Left renal cortex interstitium (tissue), 4 donors: ENCODE data around the gene ADIPOR1. TPM values are rescaled to one million over a fixed set of nuclear protein-coding genes. Genes with fewer than 3 reads are reported as not detected.
"Not testable (repeated sequence)": the region's sequence is repeated elsewhere in the genome, so short reads cannot be mapped to it uniquely, and the experiment has no call there.

ENCODE experiments used
- DNase-seq, 4 donors: peaks; one replicate each; pipeline ENCODE4 v3.0.0-alpha.2; 2013; ENCODE audit warnings: low read depth in 4 of 4, low spot score in 2 of 4, missing footprints in 1 of 4
- polyA plus RNA-seq, 4 donors: library from polyadenylated mRNA; unstranded; fragments of 120-200 nt; gene quantifications; one replicate each; pipeline ENCODE4 v1.2.1, GENCODE V29; 2013; ENCODE audit not compliant: insufficient read length in 4 of 4

Gene ADIPOR1
- polyA plus RNA-seq, 4 donors = 73.9 to 83.5 (median 78.4) TPM

DNA sequence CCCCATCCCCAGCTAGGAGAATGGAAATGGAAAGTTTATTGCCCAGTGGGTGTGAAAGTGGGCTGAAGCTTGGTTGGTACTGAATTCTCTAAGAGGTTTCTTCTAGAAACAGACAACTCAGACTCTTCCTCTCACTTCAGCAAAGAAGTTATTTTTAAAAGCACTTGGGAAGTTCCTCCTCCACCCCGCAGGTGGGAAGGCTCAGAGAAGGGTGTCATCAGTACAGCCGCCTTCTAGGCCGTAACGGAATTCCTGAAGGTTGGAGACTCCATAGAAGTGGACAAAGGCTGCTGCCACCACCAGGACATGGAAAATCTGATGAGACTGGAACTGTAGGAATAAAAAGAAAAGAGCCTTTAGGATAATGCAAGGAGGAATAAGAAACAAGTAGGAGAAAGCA, 16.7 kb downstream of the ADIPOR1 start:
- no peak for DNase-seq

DNA sequence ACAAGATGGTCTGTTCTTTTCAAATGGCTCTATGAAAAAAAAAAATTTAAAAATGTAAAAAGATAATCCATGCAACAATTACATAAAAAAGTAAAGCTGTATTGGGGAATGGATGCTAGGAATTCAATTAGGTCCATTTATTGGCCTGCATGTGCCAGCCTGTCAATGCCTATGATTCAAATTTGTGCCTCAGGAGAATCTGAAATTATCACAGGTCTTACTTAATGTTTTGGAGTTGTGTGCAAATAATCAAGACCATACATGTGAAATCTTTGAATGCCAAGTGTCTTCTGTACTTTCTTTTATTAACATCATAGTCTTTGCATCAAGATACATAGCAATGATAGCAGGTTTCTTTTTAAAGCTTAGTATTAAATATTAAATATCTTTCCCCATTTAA, 17.6 kb downstream of the ADIPOR1 start:
- DNase-seq = no peak

DNA sequence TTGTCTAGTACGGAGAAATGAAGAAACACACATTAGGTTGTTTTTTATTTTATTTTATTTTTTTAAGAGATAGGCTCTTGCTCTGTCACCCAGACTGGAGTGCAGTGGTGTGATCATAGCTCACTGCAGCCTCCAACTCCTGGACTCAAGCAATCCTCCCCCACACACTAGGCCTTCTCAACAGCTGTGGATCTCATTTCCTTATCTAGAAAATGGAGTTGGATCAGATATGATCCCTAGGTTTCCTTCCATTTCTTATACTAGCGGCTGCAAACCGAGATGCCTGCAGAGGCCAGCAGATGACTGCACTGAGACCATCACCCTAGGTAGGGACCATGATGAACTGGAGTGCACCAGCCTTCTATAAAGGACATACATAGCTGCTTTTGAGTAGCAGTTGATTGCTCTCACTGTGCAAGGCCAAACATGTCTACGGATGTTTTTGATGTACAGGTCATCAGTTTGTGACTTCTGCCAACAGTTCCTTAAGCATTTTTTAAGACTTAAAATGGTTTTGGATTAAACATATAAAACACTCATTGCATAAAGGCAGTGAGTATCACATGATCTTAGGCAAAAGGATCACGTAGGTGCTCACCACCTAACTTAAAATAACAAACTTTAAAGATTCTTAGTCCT, 19.7 kb downstream of the ADIPOR1 start:
- no peak for DNase-seq

DNA sequence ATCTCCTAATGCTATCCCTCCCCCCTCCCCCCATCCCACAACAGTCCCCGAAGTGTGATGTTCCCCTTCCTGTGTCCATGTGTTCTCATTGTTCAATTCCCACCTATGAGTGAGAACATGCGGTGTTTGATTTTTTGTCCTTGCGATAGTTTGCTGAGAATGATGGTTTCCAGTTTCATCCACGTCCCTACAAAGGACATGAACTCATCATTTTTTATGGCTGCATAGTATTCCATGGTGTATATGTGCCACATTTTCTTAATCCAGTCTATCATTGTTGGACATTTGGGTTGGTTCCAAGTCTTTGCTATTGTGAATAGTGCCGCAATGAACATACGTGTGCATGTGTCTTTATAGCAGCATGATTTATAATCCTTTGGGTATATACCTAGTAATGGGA, 21.7 kb downstream of the ADIPOR1 start:
- DNase-seq = not testable (repeated sequence)

DNA sequence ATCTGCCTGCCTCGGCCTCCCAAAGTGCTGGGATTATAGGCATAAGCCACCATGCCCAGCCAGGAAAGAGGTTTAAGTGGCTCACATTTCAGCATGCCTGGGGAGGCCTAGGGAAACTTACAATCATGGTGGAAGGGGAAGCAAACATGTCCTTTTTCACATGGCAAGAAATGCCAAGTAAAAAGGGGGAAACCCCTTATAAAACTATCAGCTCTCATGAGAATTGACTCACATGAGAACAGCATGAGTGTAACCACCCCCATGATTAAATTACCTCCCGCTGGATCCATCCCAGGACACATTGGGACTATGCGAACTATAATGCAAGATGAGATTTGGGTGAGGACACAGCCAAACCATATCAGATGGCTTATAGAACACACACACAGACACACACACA, 22.3 kb downstream of the ADIPOR1 start:
- no peak for DNase-seq

DNA sequence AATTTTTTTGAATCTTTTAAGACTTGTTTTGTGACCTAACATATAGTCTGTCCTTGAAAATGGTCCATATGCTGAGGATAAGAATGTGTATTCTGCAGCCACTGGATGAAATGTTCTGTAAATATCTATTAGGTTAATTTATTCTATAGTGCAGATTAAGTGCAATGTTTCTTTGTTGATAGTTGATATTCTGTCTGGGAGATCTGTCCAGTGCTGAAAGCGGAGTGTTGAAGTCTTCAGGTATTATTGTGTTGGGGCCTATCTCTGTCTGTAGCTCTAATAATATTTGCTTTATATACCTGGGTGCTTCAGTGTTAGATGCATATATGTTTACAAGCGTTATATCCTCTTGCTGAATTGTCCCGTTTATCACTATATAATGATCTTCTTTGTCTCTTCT, 23.4 kb downstream of the ADIPOR1 start:
- no peak for DNase-seq

DNA sequence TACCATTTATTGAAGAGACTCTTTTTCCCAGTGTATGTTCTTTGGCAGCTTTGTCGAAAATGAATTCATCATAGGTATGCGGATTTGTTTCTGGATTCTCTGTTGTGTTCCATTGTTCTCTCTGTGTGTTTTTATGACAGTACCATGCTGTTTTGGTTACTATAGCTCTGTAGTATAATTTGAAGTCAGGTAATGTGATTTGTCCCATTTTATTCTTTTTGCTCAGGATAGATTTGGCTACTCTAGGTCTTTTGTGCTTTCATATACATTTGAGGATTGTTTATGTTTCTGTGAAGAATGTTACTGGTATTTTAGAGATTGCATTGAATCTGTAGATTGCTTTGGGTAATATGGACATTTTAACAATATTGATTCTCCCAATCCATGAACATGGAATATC, 25.6 kb downstream of the ADIPOR1 start:
- no peak for DNase-seq

DNA sequence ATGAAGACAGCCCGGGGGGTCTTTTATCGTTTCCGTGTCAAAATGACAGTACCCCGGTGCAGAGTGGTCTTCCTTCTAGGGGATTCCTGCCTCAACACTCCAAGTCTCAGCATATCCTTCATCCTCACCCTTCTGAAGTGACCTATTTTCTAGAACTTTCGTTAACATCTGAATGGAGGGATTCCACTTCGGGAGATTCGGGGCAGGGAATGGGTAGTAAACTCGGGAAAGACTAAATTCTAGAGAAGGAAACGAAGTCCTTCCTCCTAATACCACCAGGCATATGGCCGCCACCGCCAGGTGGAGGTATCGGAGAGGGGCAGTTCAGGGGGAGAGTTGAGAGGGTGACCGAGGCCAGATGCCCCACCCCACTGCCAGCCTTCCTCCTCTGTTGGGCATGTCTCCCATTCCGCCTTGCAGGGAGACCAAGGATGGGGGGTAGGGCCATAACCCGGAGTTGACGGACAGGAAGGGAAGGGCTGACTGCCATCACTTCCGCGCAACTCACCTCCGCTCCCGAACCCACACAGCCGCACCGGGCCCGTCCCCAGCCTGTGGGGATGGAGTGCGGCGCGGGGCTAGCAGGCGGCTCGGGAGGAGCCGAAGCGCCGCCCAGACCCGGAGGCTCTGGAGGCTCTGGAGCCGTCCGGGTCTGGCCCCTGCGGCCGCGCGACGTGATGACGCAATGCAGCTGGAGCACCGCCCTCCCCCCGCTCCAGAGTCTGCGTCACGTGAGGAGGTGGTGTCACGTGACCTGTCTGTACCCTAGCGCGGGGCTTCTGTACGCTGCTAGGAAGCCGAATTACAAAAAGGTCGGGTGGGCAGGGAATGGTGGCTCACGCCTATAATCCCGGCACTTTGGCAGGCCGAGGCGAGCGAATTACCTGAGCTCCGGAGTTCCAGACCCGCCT, 31.3 kb downstream of the ADIPOR1 start, which contains the start of gene KLHL12:
TSS of gene KLHL12 (minus strand) at position 654 of the 911 bp plus-strand sequence. CDS start 2,072 bp downstream, outside the sequence.
- peak; percentile 90 to 94 (median 92) for DNase-seq

DNA sequence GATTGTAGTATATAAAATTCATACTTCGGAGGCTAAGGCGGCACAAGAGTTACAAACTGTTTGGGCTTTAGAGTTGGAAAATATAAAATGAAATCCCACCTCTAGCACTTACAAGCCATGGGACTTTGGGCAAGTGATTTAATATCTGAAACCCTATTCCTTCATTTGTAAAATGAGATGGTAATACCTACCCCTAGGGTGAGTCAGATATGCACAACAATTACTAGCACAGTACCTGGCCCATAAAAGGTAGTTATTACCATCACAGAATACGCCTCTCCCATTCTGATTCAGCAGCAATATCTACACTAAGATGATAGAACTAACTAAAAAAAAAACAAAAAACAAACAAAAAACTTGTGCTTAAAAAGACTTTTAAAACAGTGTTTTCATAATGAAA, 34.6 kb downstream of the ADIPOR1 start:
- DNase-seq = no peak

DNA sequence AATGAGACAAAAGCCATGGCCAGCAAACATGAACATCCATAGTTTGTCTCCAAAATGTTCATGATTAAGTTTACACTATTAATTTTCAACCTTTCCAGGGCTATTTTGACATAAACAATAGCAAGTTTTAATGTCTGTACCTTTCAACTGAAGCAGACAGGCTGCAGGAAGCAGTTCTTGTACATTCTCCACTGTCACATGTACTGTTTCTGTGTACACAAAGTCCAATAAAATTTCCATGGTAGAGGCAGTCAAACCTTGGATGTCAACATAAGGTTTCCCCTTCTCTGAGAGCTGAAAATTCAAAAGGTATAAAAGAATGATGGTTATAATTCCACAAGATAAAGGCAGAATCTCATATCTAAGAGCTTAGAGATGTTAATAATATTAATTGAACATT, 38.5 kb downstream of the ADIPOR1 start:
- no peak for DNase-seq

DNA sequence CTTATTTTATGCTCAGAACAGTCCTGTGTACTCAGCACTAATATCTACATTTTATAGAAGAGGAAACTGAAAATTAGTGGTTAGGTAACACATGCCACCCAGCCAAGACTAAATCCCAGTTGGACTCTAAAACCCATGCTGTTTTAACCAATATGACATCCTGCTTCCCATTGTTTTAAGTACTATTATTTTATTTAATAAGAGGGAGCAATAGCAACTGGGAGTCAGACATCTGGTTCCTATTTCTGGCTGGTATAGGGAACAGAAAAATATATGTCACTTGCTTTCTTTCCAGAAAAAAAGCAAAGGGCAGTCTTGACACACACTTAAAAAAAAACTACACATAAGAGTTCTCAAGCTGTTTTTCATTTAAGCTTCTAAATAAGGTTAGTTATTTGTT, 43.0 kb downstream of the ADIPOR1 start:
- no peak for DNase-seq

DNA sequence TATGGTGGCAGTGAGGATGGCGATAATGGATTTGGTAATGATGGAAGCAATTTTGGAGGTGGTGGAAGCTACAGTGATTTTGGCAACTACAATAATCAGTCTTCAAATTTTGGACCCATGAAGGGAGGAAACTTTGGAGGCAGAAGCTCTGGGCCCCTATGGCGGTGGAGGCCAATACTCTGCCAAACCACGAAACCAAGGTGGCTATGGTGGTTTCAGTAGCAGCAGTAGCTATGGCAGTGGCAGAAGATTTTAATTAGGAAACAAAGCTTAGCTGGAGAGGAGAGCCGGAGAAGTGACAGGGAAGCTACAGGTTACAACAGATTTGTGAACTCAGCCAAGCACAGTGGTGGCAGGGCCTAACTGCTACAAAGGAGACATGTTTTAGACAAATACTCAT, 45.6 kb downstream of the ADIPOR1 start:
- not testable (repeated sequence) for DNase-seq

DNA sequence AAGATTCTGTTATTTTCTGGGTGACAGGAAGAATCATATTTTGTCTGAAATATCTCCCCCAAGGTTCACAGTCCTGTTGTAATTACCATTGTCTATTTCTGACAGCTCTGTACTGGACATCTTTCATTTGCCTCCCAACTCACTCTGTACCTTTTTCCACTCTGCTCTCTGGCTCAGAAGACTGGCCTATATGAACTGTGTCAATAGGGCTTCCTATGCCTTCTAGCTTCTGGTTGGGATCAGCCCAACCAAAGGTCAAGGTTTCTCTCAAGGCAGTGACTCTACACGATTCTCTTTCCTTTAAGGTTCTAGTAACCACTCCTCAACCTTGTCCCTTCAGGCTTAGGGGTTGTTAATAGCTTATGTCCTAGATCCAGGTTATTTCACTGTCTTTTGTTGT, 48.6 kb downstream of the ADIPOR1 start:
- DNase-seq = no peak

DNA sequence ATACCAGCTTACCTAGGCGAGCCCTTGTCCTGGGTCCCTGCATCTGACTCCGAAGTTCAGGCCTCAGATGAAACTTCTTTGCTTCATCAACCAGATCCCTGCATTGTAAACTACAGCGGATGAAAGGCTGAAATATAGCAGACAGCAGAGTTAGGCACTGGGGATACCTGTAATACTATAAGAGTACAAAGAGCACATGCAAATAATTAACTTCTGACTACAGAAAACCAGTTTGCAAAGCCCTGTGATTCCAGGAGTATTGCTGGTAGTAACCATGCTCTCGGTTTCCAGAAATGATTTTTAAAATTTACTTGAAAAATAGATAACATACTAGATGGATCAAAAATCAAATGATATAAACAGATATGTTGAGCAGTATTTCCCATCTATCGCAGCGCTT, 49.1 kb downstream of the ADIPOR1 start:
- DNase-seq = no peak

DNA sequence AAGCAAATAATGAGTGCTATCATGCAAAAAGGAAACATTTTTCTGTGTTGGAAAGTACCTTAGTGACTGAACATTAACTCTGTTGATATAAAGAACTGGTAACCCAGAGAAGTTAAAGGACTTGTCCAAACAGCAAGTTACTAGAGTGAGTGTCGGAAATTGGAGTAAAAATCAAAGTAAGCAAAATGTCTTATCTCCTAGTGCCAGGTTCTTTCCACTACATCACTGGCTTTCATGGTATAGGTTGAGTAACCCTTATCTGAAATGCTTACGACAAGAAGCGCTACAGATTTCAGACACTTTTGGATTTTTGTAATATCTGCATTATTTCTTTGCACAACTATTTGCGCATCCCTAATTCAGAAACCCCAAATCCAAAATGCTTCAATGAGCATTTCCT, 52.8 kb downstream of the ADIPOR1 start:
- DNase-seq = no peak

DNA sequence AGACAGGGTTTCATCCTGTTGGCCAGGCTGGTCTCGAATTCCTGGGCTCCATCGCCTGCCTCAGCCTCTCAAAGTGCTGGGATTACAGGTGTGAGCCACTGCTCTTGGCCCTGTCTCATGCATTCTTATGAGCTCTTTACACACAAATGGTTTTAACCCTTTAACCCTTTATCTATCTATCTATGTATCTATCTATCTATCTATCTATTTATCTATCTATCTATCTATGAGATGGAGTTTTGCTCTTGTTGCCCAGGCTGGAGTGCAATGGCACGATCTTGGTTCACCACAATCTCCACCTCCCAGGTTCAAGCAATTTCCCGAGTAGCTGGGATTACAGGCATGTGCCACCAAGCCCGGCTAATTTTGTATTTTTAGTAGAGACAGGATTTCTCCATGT, 54.3 kb downstream of the ADIPOR1 start:
- not testable (repeated sequence) for DNase-seq

DNA sequence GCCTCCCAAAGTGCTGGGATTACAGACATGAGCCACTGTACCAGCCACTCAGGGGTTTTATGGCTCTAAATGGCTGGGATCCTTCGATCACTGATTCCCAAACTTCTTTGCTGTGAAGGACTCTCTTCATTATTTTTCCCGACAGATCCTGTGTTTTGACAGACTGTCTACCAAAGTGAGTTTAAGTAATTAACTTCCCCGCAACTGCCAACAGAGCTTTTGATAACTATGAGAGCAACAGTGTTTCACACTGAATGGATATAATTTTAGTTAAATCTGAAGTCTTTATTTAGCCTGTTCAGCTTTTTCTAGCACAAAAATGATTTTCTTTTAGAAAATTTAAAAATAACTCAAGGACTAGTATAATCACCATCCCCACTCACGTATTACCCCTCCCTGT, 56.6 kb downstream of the ADIPOR1 start:
- no peak for DNase-seq

DNA sequence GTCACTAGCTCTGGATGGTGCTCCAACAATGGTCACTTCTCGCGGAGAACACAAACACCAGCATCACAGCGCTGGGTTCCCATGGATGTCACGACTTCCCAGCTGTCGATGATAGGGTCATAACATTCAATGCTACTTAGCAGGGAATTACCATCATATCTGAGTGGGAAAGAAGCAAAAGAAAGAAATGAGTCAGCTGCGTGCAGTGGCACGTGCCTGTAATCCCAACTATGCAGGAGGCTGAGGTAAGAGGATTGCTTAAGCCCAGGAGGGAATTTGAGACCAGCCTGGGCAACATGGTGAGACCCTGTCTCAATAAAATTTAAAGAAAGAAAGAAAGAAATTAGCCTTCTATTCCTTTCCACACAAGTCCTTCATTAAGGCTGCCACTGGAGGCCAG, 65.6 kb downstream of the ADIPOR1 start:
- DNase-seq = no peak
